HG02642 (cell line): ENCODE measurements around the gene ZNF423.

Source experiments
- ATAC-seq: cut with Tn5 transposase; IDR thresholded peaks from one replicate; pipeline ENCODE4 v1.9.1; 2021; ENCODE audit warnings: mild to moderate bottlenecking; ENCODE audit not compliant: unreplicated experiment, poor library complexity

The ZNF423 gene

GRCh38 chr16:49528060-49528865 lies 327.6 kb downstream of the ZNF423 start:
- ATAC-seq = no peak

GRCh38 chr16:49527611-49528010 lies 328.3 kb downstream of the ZNF423 start:
- ATAC-seq = no peak

GRCh38 chr16:49526860-49527365 lies 329.0 kb downstream of the ZNF423 start:
- ATAC-seq = no peak

- ATAC-seq = no peak
Observed at GRCh38 chr16:49524947-49525315, 331.0 kb downstream of the ZNF423 start.

GRCh38 chr16:49524216-49524946 lies 331.5 kb downstream of the ZNF423 start:
- no peak for ATAC-seq

- no peak for ATAC-seq
Observed at GRCh38 chr16:49523435-49524159, 332.3 kb downstream of the ZNF423 start.

GRCh38 chr16:49521734-49522325 lies 334.1 kb downstream of the ZNF423 start:
- no peak for ATAC-seq

- no peak for ATAC-seq
Observed at GRCh38 chr16:49520492-49521038, 335.3 kb downstream of the ZNF423 start.

GRCh38 chr16:49519741-49520140 lies 336.2 kb downstream of the ZNF423 start:
- no peak for ATAC-seq

- no peak for ATAC-seq
Observed at GRCh38 chr16:49519008-49519656, 336.8 kb downstream of the ZNF423 start.

- ATAC-seq = no peak
Observed at GRCh38 chr16:49516382-49517036, 339.4 kb downstream of the ZNF423 start.

- no peak for ATAC-seq
Observed at GRCh38 chr16:49515861-49516260, 340.1 kb downstream of the ZNF423 start.

- ATAC-seq = no peak
Observed at GRCh38 chr16:49515016-49515565, 340.8 kb downstream of the ZNF423 start.

GRCh38 chr16:49514073-49514980 lies 341.6 kb downstream of the ZNF423 start:
- ATAC-seq = no peak

- ATAC-seq = no peak
Observed at GRCh38 chr16:49513040-49513439, 342.9 kb downstream of the ZNF423 start.

GRCh38 chr16:49510654-49511305 lies 345.1 kb downstream of the ZNF423 start:
- ATAC-seq = no peak

GRCh38 chr16:49510141-49510540 lies 345.8 kb downstream of the ZNF423 start:
- ATAC-seq = no peak
